Liver (tissue), 9 donors: ENCODE measurements around the gene TJAP1. TPM values are rescaled to one million over a fixed set of nuclear protein-coding genes. Genes with fewer than 3 reads are reported as not detected.
A peak's percentile ranks its signal among the peaks of the same experiment; 100 is the strongest.

Experiments used
- DNase-seq: peaks from one replicate; pipeline ENCODE4 v3.0.0-alpha.2; 2017; ENCODE audit warnings: low spot score
- H3K27ac ChIP-seq, 2 donors: one replicate each; pipeline ENCODE4 v1.7.0; 2013; ENCODE audit warnings: inconsistent platforms in 2 of 2, low read length in 2 of 2, control low read depth in 1 of 2, low read depth in 1 of 2, mild to moderate bottlenecking in 1 of 2
- H3K27me3 ChIP-seq, 4 donors: one replicate each; pipeline versions ENCODE4 v1.6.1 to v1.7.0; 2013; ENCODE audit warnings: low read length in 3 of 4, inconsistent platforms in 1 of 4, mild to moderate bottlenecking in 1 of 4, moderate library complexity in 1 of 4; ENCODE audit not compliant: control insufficient read depth in 4 of 4, insufficient read depth in 4 of 4
- H3K36me3 ChIP-seq, 4 donors: one replicate each; pipeline versions ENCODE4 v1.6.1 to v1.7.0; 2013; ENCODE audit warnings: low read length in 3 of 4, mild to moderate bottlenecking in 3 of 4, low read depth in 1 of 4, moderate library complexity in 1 of 4; ENCODE audit not compliant: control insufficient read depth in 4 of 4, insufficient read depth in 3 of 4
- H3K4me1 ChIP-seq, 4 donors: one replicate each; pipeline versions ENCODE4 v1.6.1 to v1.7.0; 2013; ENCODE audit warnings: low read length in 3 of 4, mild to moderate bottlenecking in 3 of 4, moderate library complexity in 1 of 4; ENCODE audit not compliant: control insufficient read depth in 4 of 4, insufficient read depth in 4 of 4
- H3K4me3 ChIP-seq, 3 donors: one replicate each; pipeline versions ENCODE4 v1.6.1 to v1.7.0; 2013; ENCODE audit warnings: low read length in 3 of 3, control low read depth in 1 of 3, low read depth in 1 of 3, mild to moderate bottlenecking in 1 of 3
- H3K9ac ChIP-seq, 2 donors: one replicate each; pipeline ENCODE4 v1.7.0; 2013; ENCODE audit warnings: low read length in 2 of 2, mild to moderate bottlenecking in 2 of 2, moderate library complexity in 2 of 2, control low read depth in 1 of 2, low read depth in 1 of 2
- H3K9me3 ChIP-seq, 4 donors: one replicate each; pipeline versions ENCODE4 v1.6.1 to v1.7.0; 2013; ENCODE audit warnings: low read length in 3 of 4; ENCODE audit not compliant: control insufficient read depth in 4 of 4
- EGR1 ChIP-seq, 2 donors: IDR thresholded peaks; 2 replicates each; pipeline ENCODE4 v1.6.1; 2016 to 2018; ENCODE audit warnings: antibody characterized with exemption in 2 of 2, low read depth in 2 of 2
- GABPA ChIP-seq, 2 donors: IDR thresholded peaks in 1 of 2; conservative IDR thresholded peaks in 1 of 2; 2 replicates each; pipeline ENCODE4 v1.6.1; 2016; ENCODE audit warnings: antibody characterized with exemption in 2 of 2, mild to moderate bottlenecking in 1 of 2, moderate library complexity in 1 of 2
- HNF4A ChIP-seq, 2 donors: conservative IDR thresholded peaks; 2 replicates each; pipeline ENCODE4 v1.6.1; 2016; ENCODE audit warnings: antibody characterized with exemption in 2 of 2, mild to moderate bottlenecking in 2 of 2
- HNF4G ChIP-seq: IDR thresholded peaks from 2 replicates; pipeline ENCODE4 v1.6.1; 2016; ENCODE audit warnings: antibody characterized with exemption
- JUND ChIP-seq, 2 donors: IDR thresholded peaks; 2 replicates each; pipeline ENCODE4 v1.6.1; 2016; ENCODE audit warnings: antibody characterized with exemption in 2 of 2
- MAX ChIP-seq: IDR thresholded peaks from 2 replicates; pipeline ENCODE4 v1.6.1; 2016; ENCODE audit warnings: antibody characterized with exemption
- NR2F2 ChIP-seq: IDR thresholded peaks from 2 replicates; pipeline ENCODE4 v1.6.1; 2016; ENCODE audit warnings: antibody characterized with exemption
- RAD21 ChIP-seq, 2 donors: IDR thresholded peaks; 2 replicates each; pipeline ENCODE4 v1.6.1; 2016; ENCODE audit warnings: antibody characterized with exemption in 2 of 2, mild to moderate bottlenecking in 2 of 2
- REST ChIP-seq: IDR thresholded peaks from 2 replicates; pipeline ENCODE4 v1.6.1; 2016; ENCODE audit warnings: antibody characterized with exemption, mild to moderate bottlenecking
- RXRA ChIP-seq, 2 donors: IDR thresholded peaks; 2 replicates each; pipeline ENCODE4 v1.6.1; 2017 to 2018; ENCODE audit warnings: antibody characterized with exemption in 2 of 2, mild to moderate bottlenecking in 1 of 2
- SP1 ChIP-seq: IDR thresholded peaks from 2 replicates; pipeline ENCODE4 v1.6.1; 2018; ENCODE audit warnings: antibody characterized with exemption, mild to moderate bottlenecking
- TAF1 ChIP-seq: conservative IDR thresholded peaks from 2 replicates; pipeline ENCODE4 v1.6.1; 2016; ENCODE audit warnings: antibody characterized with exemption, mild to moderate bottlenecking
- YY1 ChIP-seq: IDR thresholded peaks from 2 replicates; pipeline ENCODE4 v1.6.1; 2016; ENCODE audit warnings: antibody characterized with exemption, mild to moderate bottlenecking
- ZBTB33 ChIP-seq: IDR thresholded peaks from 2 replicates; pipeline ENCODE4 v1.6.1; 2016; ENCODE audit warnings: antibody characterized with exemption
- WGBS: extraction: QIAGEN DNeasy Blood & Tissue Kit; methylation state at CpG from one replicate; pipeline ENCODE4 v1.1.7; 2013; 5-methylcytosine and 5-hydroxymethylcytosine counted together
- polyA plus RNA-seq, 2 donors: library from polyadenylated mRNA; stranded (reverse) in 1 of 2; unstranded in 1 of 2; fragments of 200-250 nt in 1 of 2; fragments of >200 nt in 1 of 2; fragmentation: Nextera tagmentation in 1 of 2; extraction: Ambion mirVana in 1 of 2; gene quantifications; one replicate each; pipeline versions ENCODE4 v1.2.1 to v1.2.3, GENCODE V29; 2013 to 2015
- total RNA-seq, 2 donors: library from RNA; depleted of rRNA; stranded (reverse); fragments of >200 nt; gene quantifications; one replicate each; pipeline ENCODE4 v1.2.3, GENCODE V29; 2014
- TF ChIP-seq, protein P1 (sequence below): fragments of 150-350 bp; IDR thresholded peaks from 2 replicates; pipeline ENCODE4 v1.5.1; 2017; ENCODE audit warnings: improper control_type of control experiment, low read depth, low read length; ENCODE audit not compliant: missing input control
- donor health status: healthy.
- donor health status: healthy.
- donor health status: healthy.
- donor health status: healthy.
- donor health status: healthy.

TJAP1 gene
- total and polyA plus RNA-seq, 4 donors = 6.9 to 10.3 (median 7.8) TPM

GRCh38 chr6:43494321-43494720 lies 17.0 kb downstream of the TJAP1 start:
- no peak for TF ChIP-seq YY1
- TF ChIP-seq, protein P1, sequence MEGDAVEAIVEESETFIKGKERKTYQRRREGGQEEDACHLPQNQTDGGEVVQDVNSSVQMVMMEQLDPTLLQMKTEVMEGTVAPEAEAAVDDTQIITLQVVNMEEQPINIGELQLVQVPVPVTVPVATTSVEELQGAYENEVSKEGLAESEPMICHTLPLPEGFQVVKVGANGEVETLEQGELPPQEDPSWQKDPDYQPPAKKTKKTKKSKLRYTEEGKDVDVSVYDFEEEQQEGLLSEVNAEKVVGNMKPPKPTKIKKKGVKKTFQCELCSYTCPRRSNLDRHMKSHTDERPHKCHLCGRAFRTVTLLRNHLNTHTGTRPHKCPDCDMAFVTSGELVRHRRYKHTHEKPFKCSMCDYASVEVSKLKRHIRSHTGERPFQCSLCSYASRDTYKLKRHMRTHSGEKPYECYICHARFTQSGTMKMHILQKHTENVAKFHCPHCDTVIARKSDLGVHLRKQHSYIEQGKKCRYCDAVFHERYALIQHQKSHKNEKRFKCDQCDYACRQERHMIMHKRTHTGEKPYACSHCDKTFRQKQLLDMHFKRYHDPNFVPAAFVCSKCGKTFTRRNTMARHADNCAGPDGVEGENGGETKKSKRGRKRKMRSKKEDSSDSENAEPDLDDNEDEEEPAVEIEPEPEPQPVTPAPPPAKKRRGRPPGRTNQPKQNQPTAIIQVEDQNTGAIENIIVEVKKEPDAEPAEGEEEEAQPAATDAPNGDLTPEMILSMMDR = no peak
- no peak for TF ChIP-seq EGR1 (IDR thresholded peaks at IDR 0.05; ENCODE audit: low read depth in 2 of 2)
- no peak for TF ChIP-seq HNF4A (conservative IDR thresholded peaks at IDR 0.05)
- TF ChIP-seq TAF1 = no peak
- no peak for TF ChIP-seq GABPA (IDR thresholded peaks at IDR 0.05 in 1 of 2, conservative IDR thresholded peaks at IDR 0.05 in 1 of 2)
- TF ChIP-seq RXRA (IDR thresholded peaks at IDR 0.05) = no peak
- no peak for TF ChIP-seq NR2F2
- no peak for TF ChIP-seq HNF4G
- H3K9ac ChIP-seq = no peak overlapping the region
- H3K36me3 ChIP-seq = peaks cover 0 to 5% (median 0%) of the 10 kb centered on the region in 4 donors
- peak overlapping the region in 1 of 2 donors; percentile 62 for H3K27ac ChIP-seq
- H3K27me3 ChIP-seq = no peaks in the 10 kb centered on the region
- no peak for DNase-seq
- peaks cover 15 to 47% (median 36%) of the 10 kb centered on the region in 4 donors for H3K4me1 ChIP-seq
- H3K4me3 ChIP-seq = no peak overlapping the region
- H3K9me3 ChIP-seq = no peaks in the 10 kb centered on the region
- 93% methylated on average over 6 of the region's 6 CpGs for WGBS

DNA sequence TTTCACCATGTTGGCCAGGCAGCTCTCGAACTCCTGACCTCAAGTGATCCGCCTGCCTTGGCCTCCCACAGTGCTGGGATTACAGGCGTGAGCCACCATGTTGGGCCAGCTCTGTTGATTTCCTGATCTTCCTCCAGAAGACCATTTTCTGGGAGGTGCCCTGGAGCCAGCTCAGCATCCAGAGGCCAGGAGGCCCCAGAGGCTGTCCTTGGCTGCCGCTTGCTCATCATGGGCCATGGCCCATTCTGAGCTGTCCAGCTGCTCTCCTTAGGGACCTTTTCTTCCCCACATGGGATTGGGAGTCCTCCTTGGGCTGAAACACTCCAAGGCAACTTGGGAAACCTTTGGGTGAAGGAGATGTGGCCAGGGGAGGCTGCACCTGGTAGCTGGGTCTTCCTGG lies 17.4 kb downstream of the TJAP1 start:
- 96% methylated on average over 4 of the region's 4 CpGs for WGBS
- no peak overlapping the region for H3K9ac ChIP-seq
- no peak for DNase-seq
- H3K9me3 ChIP-seq = no peaks in the 10 kb centered on the region
- peaks cover 15 to 52% (median 39%) of the 10 kb centered on the region in 4 donors for H3K4me1 ChIP-seq
- H3K4me3 ChIP-seq = no peak overlapping the region
- TF ChIP-seq MAX (no peak), NR2F2 (no peak), EGR1 (IDR thresholded peaks at IDR 0.05; ENCODE audit: low read depth in 2 of 2) (no peak), RAD21 (IDR thresholded peaks at IDR 0.05) (no peak), HNF4G (no peak), JUND (IDR thresholded peaks at IDR 0.05) (no peak), SP1 (no peak), TAF1 (no peak), REST (no peak), ZBTB33 (no peak), RXRA (IDR thresholded peaks at IDR 0.05) (no peak)
- peaks cover 0 to 9% (median 2%) of the 10 kb centered on the region in 4 donors for H3K36me3 ChIP-seq
- no peaks in the 10 kb centered on the region for H3K27me3 ChIP-seq
- H3K27ac ChIP-seq = no peak overlapping the region
